Measurements from ENCODE around the gene ENDOD1.

ENDOD1 gene

DNA sequence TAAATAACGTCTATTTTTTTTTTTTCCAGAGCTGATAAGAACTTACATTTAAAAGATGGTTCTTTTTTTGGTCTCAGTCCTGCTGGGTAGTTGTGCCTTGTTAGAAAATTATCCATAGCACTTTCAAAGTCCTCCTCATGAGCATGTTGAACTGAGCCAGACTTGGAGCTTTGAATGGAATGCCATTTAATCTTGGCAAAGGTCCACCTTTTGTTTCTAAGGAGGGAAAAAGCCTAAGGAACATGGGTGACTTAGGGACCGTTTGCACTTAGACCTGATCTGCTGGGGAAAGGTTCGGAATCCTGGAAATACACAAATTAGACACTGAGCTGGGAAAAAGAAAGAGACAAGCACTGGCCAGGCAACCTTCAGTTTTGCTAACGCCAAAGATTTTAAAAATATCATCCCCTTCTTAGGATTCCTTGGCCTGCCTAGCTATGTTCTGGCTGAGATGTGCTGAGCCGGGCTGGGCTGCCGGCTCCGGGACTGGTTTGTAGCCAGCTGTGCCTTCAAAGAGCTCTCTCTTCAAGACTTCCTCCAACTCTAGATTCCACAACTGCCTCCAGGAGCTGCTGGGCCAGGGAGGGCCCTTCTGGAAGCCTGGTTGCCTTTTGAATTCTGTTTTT, 67.4 kb downstream of the ENDOD1 start:
- in situ Hi-C loops (cut with MboI; ENCODE audit: low sequenced_read_pairs), result loop anchor here (10.0 kb wide), 2 partner anchors 548 to 608 kb away; no protein-coding TSS in a partner anchor

DNA sequence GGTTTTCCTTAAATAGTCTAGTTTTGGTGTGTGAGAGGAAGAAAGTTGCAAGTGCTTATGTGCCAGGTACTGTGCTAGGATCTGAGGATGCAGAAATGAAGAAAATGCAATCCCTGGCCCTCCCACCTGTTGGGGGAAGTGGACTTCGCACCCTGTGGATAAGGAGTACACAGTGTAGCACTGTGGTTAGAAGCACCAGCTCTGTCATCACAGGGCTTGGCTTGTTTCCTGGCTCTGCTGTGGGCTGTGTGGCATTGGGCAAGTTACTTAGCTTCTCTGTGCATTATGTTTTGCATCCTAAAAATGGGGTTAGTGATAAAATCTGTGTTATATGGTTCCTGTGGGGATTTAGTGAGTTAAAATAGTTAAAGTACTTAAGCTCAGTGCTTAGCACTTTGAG, 68.2 kb downstream of the ENDOD1 start:
- in situ Hi-C loops (cut with MboI; ENCODE audit: low sequenced_read_pairs), result loop anchor here (10.0 kb wide), 2 partner anchors 547 to 607 kb away; no protein-coding TSS in a partner anchor

DNA sequence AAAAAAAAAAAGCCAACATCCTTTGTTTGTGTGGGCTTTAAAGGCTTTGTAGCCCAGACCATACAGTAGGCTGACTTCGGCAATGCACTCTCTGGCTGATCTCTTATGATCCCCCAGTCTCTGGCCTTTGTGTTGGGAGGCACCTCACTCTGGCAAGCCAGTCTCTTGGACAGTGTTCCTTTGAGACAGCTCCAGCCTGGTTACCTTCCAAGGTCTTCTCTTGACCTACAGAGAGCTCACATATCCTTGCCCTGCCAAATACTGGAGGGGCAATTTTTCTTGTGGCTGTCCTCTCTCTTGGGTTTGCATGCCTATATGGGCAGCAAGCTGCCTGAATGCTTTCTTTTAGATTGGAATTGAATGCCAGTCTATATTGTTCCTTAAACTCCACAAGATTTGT, 71.6 kb downstream of the ENDOD1 start:
- in situ Hi-C loops (cut with MboI; ENCODE audit: low sequenced_read_pairs), result no loop called here

DNA sequence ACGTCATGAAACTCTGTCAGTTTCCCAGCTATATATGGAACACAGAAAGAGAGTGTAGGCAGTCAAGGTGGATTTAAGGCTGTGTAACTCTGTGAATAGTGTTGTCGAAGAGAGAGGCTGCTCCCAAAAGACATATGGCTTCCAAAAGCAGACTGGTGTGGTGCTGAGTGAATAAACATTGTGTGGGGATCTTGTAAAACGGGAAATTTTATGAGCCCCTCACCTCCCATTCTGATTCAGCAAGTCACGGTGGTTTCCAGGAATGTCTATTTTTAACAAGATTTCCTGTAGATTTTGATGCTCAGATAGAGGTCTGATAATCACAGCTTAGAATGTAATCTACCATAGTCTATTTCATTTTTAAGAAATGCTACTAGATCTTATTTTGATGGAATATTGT, 73.5 kb downstream of the ENDOD1 start:
- in situ Hi-C loops (cut with MboI; ENCODE audit: low sequenced_read_pairs), result no loop called here

DNA sequence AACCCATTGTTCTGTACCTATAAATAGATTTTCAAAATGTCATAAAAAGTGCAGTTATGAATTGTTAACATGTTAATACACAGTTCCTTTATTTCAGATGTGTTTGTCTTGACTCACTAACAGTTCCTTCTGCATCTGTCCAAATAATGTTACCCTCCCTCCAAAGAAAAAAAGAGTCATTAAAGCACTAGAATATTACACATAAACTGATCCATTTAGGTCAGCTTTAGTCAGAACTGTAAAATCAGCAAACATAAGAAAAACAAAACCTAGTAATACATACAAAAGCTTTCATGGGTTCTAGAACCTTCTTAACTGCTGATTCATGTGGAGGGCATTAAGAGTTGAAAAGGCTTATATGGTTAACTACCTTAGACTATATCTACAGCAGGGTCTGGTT, 76.0 kb downstream of the ENDOD1 start:
- in situ Hi-C loops (cut with MboI; ENCODE audit: low sequenced_read_pairs), result no loop called here

DNA sequence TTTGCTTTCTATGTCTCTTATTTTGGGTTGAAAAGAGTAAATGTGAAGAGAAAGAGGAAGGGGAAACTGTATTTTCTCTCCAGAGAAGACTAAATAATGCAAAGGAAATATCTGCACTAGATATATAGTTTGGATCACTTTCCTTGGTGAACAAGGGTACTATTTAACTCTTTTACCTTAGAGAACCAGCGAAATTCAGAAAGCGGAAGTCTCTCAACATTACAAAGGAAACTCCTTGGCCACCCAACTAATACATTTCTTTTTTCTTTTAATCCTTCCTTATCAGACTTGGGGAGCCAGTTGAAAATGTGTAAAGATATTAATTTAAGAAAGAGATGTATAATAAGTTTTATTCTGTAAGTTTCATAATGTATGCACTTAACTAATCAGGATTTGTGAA, 77.1 kb downstream of the ENDOD1 start:
- in situ Hi-C loops (cut with MboI; ENCODE audit: low sequenced_read_pairs), result no loop called here

DNA sequence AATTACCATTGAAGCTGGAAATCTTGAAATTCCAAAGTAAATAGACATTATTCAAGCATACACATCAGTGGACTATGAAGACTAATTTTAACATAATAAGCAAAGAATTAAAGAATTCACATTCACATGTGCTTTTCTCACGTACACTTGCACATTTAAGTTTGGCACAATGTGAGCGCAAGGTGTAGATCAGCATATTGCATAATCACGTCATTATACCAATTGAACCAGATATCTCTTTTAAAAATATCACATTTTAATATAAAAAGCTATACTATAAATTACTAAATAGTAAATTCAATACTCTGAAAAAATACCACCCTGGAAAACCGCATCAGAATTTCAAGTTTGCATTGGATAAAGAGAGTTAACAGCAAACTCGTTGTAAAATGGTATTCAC, 80.6 kb downstream of the ENDOD1 start:
- in situ Hi-C loops (cut with MboI; ENCODE audit: low sequenced_read_pairs), result no loop called here

DNA sequence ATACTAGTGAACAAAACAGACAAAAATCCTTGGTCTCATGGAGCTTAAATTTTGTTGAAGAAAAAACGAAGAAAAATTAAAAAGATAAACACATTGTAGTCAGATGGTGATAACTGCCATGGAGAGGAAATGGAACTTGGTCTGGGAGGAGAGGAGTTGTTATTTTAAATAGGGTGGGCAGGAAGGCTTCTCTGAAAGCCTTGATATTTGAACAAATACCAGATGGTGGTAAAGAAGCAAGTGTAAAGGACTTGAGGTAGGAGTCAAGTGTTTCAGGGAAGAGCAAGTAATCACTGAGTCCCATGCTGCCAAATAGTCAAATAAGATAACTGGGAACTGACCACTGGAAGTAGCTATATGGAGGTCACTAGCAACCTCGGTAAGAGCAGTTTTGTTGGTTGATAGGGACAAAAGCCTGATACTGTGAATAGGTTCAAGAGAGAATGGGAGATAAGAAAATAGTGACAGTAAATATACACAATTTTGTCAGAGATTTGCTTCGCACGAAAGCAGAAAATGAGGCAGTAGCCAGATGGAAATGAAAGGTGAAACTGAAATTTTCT, 86.3 kb downstream of the ENDOD1 start:
- in situ Hi-C loops (cut with MboI; ENCODE audit: low sequenced_read_pairs), result no loop called here

All from HL-60/S4 (cell line).